CD14-positive monocyte (primary cell): ENCODE data around the gene MACROD2. TPM values are rescaled to one million over a fixed set of nuclear protein-coding genes. Genes with fewer than 3 reads are reported as not detected.

Source experiments
- DNase-seq, 3 donors: peaks; one replicate each; pipeline ENCODE4 v3.0.0-alpha.2; 2011 to 2022
- H2AFZ ChIP-seq: 2 replicates; pipeline ENCODE4 v1.6.0; 2012; ENCODE audit warnings: mild to moderate bottlenecking, low read depth, low read length, inconsistent platforms; ENCODE audit not compliant: insufficient read depth, poor library complexity, severe bottlenecking
- H3K27ac ChIP-seq, 2 donors: 1 replicate in 1 of 2; 2 replicates in 1 of 2; pipeline ENCODE4 v1.5.1; 2012 to 2013; ENCODE audit warnings: low read length in 2 of 2, control low read depth in 1 of 2, inconsistent platforms in 1 of 2, low read depth in 1 of 2, mild to moderate bottlenecking in 1 of 2
- H3K27me3 ChIP-seq, 2 donors: one replicate each; pipeline versions ENCODE4 v1.6.0 to v1.6.1; 2011 to 2013; ENCODE audit warnings: low read length in 2 of 2; ENCODE audit not compliant: control insufficient read depth in 2 of 2, insufficient read depth in 2 of 2
- H3K36me3 ChIP-seq, 2 donors: replicated peaks in 1 of 2; 1 replicate in 1 of 2; 2 replicates in 1 of 2; pipeline versions ENCODE4 v1.5.1 to v1.6.1; 2012 to 2013; ENCODE audit warnings: low read length in 2 of 2, control low read depth in 1 of 2, inconsistent platforms in 1 of 2, mild to moderate bottlenecking in 1 of 2; ENCODE audit not compliant: insufficient read depth in 2 of 2, control insufficient read depth in 1 of 2
- H3K4me1 ChIP-seq, 2 donors: 1 replicate in 1 of 2; 2 replicates in 1 of 2; pipeline versions ENCODE4 v1.5.1 to v1.6.1; 2012 to 2013; ENCODE audit warnings: low read length in 2 of 2, control low read depth in 1 of 2, inconsistent platforms in 1 of 2, mild to moderate bottlenecking in 1 of 2, moderate library complexity in 1 of 2; ENCODE audit not compliant: insufficient read depth in 2 of 2, control insufficient read depth in 1 of 2
- H3K4me2 ChIP-seq: replicated peaks from 2 replicates; pipeline ENCODE3; 2012; ENCODE audit warnings: low read length, moderate library complexity, mild to moderate bottlenecking; ENCODE audit not compliant: poor library complexity, severe bottlenecking; ENCODE audit errors: extremely low read depth
- H3K4me3 ChIP-seq, 3 experiments: fragments of 200-600 bp in 1 of 3; sonication (generic) in 1 of 3; replicated peaks in 1 of 3; 1 replicate in 2 of 3; 2 replicates in 1 of 3; pipeline ENCODE4 v1.5.1; 2011 to 2013; ENCODE audit warnings: low read length in 3 of 3, mild to moderate bottlenecking in 3 of 3, control low read depth in 2 of 3, low read depth in 2 of 3, inconsistent platforms in 1 of 3, moderate library complexity in 1 of 3
- H3K79me2 ChIP-seq: 2 replicates; pipeline ENCODE4 v1.6.0; 2012; ENCODE audit warnings: mild to moderate bottlenecking, control low read depth, inconsistent platforms, low read length, moderate library complexity; ENCODE audit not compliant: insufficient read depth
- H3K9ac ChIP-seq: 2 replicates; pipeline ENCODE4 v1.6.0; 2017; ENCODE audit warnings: low read length, mild to moderate bottlenecking; ENCODE audit not compliant: insufficient read depth, poor library complexity, severe bottlenecking
- H3K9me3 ChIP-seq, 2 donors: replicated peaks in 1 of 2; 1 replicate in 1 of 2; 2 replicates in 1 of 2; pipeline versions ENCODE4 v1.5.1 to v1.6.1; 2012 to 2013; ENCODE audit warnings: low read length in 2 of 2, control low read depth in 1 of 2; ENCODE audit not compliant: control insufficient read depth in 1 of 2, insufficient read depth in 1 of 2
- H4K20me1 ChIP-seq: 2 replicates; pipeline ENCODE4 v1.6.0; 2012; ENCODE audit warnings: mild to moderate bottlenecking, low read length, control low read depth, moderate library complexity; ENCODE audit not compliant: insufficient read depth
- H3K27ac Mint-ChIP-seq, 7 donors: one replicate each; pipeline ENCODE4 v1.8.0; 2020; ENCODE audit warnings: mild to moderate bottlenecking in 7 of 7, mixed read lengths in 7 of 7, moderate library complexity in 6 of 7, inconsistent platforms in 2 of 7
- H3K27me3 Mint-ChIP-seq, 3 donors: one replicate each; pipeline ENCODE4 v1.8.0; 2021 to 2022; ENCODE audit warnings: low read depth in 3 of 3, mild to moderate bottlenecking in 3 of 3, mixed read lengths in 3 of 3, moderate library complexity in 3 of 3, inconsistent platforms in 1 of 3
- H3K36me3 Mint-ChIP-seq, 2 donors: one replicate each; pipeline ENCODE4 v1.8.0; 2020; ENCODE audit warnings: mixed read lengths in 2 of 2, inconsistent platforms in 1 of 2, mild to moderate bottlenecking in 1 of 2
- H3K4me1 Mint-ChIP-seq: one replicate; pipeline ENCODE4 v1.8.0; 2020; ENCODE audit warnings: mild to moderate bottlenecking, mixed read lengths
- H3K4me3 Mint-ChIP-seq, 2 donors: one replicate each; pipeline ENCODE4 v1.8.0; 2020; ENCODE audit warnings: mild to moderate bottlenecking in 2 of 2, mixed read lengths in 2 of 2, moderate library complexity in 1 of 2
- H3K9me3 Mint-ChIP-seq, 7 donors: one replicate each; pipeline ENCODE4 v1.8.0; 2020 to 2022; ENCODE audit warnings: mixed read lengths in 7 of 7, mild to moderate bottlenecking in 6 of 7, moderate library complexity in 6 of 7, inconsistent platforms in 2 of 7
- CTCF ChIP-seq: fragments of 200-600 bp; IDR thresholded peaks from one replicate; pipeline ENCODE4 v1.8.0; 2022; ENCODE audit warnings: antibody characterized with exemption, mild to moderate bottlenecking
- whole genome bisulfite sequencing: methylation state at CpG from one replicate; pipeline ENCODE4 v1.1.5; 2013; ENCODE audit warnings: missing lambda C conversion rate; ENCODE audit not compliant: insufficient coverage; 5-methylcytosine and 5-hydroxymethylcytosine counted together
- intact Hi-C, 2 donors: fragments of 100-400 bp; cut with micrococcal nuclease; formaldehyde crosslinking; loops; one replicate each; pipeline versions ENCODE4 v1.15.0 to v1.15.1; 2023
- polyA plus RNA-seq, 3 donors: library from polyadenylated mRNA; depleted of rRNA in 1 of 3; unstranded in 2 of 3; stranded (reverse) in 1 of 3; fragments of 300-500 nt in 2 of 3; fragments of >200 nt in 1 of 3; fragmentation: Illumina TruSeq in 2 of 3; gene quantifications; 1 replicate in 2 of 3; 2 replicates in 1 of 3; pipeline ENCODE4 v1.2.3, GENCODE V29; 2012 to 2021

MACROD2 gene
- polyA plus RNA-seq, 3 donors = 0.23 TPM; not detected in 2

GRCh38 chr20:15710636-15711035 is 1715.3 kb downstream of the MACROD2 start:
- H3K27ac ChIP-seq = no peak overlapping the region
- no peaks in the 10 kb centered on the region for H3K9me3 ChIP-seq
- Mint-ChIP-seq H3K4me1 (no peaks in the 10 kb centered on the region), H3K9me3 (peaks cover 0 to 3% (median 0%) of the 10 kb centered on the region in 7 donors), H3K27me3 (peaks cover 0 to 2% (median 0%) of the 10 kb centered on the region in 3 donors), H3K4me3 (no peak overlapping the region), H3K27ac (no peak overlapping the region), H3K36me3 (no peaks in the 10 kb centered on the region)
- TF ChIP-seq CTCF = no peak
- no peak overlapping the region for H2AFZ ChIP-seq
- no peak overlapping the region for H3K4me2 ChIP-seq
- no peaks in the 10 kb centered on the region for H3K79me2 ChIP-seq
- H4K20me1 ChIP-seq = no peaks in the 10 kb centered on the region
- H3K4me1 ChIP-seq = no peaks in the 10 kb centered on the region
- H3K36me3 ChIP-seq = no peaks in the 10 kb centered on the region
- 91% methylated on average over 3 of the region's 5 CpGs for WGBS
- H3K9ac ChIP-seq = no peak overlapping the region
- no peak overlapping the region for H3K4me3 ChIP-seq
- intact Hi-C loops = loop anchor here in 1 of 2 donors (5.0 kb wide), 1 partner anchor 762 kb away; no protein-coding TSS in a partner anchor
- DNase-seq = no peak
- H3K27me3 ChIP-seq = no peaks in the 10 kb centered on the region

GRCh38 chr20:15711177-15711576 is 1715.9 kb downstream of the MACROD2 start:
- Histone ChIP-seq H3K79me2 (no peaks in the 10 kb centered on the region), H4K20me1 (no peaks in the 10 kb centered on the region), H2AFZ (no peak overlapping the region), H3K27me3 (no peaks in the 10 kb centered on the region), H3K4me1 (no peaks in the 10 kb centered on the region), H3K36me3 (no peaks in the 10 kb centered on the region), H3K4me3 (no peak overlapping the region), H3K27ac (no peak overlapping the region), H3K9ac (no peak overlapping the region), H3K4me2 (no peak overlapping the region), H3K9me3 (no peaks in the 10 kb centered on the region)
- Mint-ChIP-seq H3K27me3 (peaks cover 0 to 2% (median 0%) of the 10 kb centered on the region in 3 donors), H3K36me3 (no peaks in the 10 kb centered on the region), H3K4me1 (no peaks in the 10 kb centered on the region), H3K27ac (no peak overlapping the region), H3K9me3 (peaks cover 0 to 3% (median 0%) of the 10 kb centered on the region in 7 donors), H3K4me3 (no peak overlapping the region)
- no peak for TF ChIP-seq CTCF
- DNase-seq = no peak
- intact Hi-C loops = loop anchor here in 1 of 2 donors (5.0 kb wide), 1 partner anchor 761 kb away; no protein-coding TSS in a partner anchor
- 85% methylated on average over 4 of the region's 7 CpGs for WGBS
